ENCODE results near the gene C2orf92. TPM values are rescaled to one million over a fixed set of nuclear protein-coding genes. Genes with fewer than 3 reads are reported as not detected.

Gene C2orf92
- total RNA-seq, 1 donor, result 5.1 TPM

GRCh38 chr2:97726261-97727064 is 57.0 kb downstream of the C2orf92 start:
- DNase-seq (ENCODE audit: low read depth in 2 of 3, low spot score in 2 of 3), result no peak

- DNase-seq (ENCODE audit: low read depth in 2 of 3, low spot score in 2 of 3), result no peak
Observed at GRCh38 chr2:97727296-97727695, 57.8 kb downstream of the C2orf92 start.

DNA sequence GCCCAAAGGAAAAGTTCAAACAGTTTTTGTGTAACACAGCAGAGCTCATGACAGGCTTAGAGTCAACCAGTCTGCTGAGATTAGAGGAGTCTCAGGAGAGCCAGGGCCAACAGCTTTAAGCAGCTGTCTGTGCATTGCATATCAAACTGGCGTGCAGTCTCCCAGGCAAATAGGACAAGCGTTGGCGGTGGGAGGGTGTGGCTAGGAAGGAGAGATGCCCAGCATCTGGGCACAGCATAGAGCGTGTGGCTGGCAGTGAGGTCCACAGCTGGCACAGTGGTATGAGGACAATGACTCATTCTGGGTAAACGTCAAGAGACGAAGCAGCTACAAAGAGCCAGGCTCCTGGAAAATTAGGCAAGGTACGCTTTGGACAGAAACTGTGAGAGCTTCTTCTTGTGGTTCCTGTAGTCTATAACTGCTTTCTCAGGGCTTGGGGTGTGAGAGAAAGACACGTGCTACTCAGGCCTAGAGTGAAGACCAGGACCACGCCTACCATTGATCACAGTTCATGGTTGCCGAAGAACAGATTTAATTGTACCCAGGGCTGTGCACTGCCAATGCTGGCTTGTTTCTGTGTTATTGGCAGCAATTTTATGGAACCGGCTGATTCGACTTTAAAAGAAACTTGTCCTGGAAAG is 58.7 kb downstream of the C2orf92 start:
- peak in 1 of 3 donors; percentile 4 for DNase-seq (ENCODE audit: low read depth in 2 of 3, low spot score in 2 of 3)

DNA sequence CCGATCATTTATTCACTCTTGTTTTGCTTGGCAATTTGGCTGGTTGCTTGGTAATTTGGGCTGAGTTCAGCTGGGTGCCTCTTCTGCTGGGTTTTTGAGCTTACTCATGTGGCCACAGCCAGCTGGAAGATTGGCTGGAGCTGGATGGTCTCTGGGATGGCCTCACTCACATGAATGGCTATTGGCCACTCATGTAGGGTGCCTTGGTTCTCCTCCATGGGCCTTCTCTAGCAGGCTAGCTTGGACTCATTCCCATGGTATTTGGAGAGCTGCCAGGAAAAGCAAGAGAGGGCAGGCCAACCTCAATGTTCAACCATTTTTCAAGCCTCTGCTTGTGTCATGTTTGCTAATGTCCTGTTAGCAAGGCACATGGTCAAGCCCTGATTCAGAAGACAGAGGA is 60.7 kb downstream of the C2orf92 start:
- no peak for DNase-seq (ENCODE audit: low read depth in 2 of 3, low spot score in 2 of 3)

DNA sequence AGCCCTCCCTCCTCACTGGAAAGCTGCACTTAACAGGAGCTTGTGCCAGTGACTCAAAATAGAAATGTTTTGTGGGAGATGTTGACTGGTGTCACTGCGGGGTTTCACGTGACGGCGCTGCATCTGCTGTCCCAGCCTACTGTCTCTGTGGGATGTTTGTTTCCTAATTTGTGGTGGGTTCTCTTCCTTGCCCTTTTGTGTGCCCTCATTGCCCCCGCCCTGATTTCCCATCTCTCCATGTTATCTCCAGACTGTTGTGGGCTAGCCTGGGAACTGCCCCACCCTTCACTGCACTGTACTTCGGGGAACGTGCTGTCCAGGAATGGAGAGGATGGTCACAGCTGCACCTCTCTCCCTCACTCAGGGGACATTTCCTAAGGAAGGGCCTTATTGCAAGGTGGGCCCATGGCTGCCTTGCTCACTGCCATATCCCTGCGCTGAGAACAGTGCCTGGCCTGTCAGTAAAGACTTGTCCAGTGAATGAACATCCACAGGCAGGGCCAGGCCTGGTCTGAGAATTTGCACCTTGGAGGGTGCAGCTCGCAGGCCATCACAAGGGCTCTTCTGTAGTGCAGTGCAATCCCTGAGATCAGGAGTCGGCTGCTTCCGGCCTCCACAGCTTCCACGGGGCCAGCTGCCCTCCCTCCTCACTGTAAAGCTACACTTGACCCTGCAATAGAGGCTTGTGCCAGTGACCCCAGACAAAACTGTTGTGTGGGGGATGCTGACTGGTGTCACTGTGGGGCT is 61.9 kb downstream of the C2orf92 start:
- DNase-seq (ENCODE audit: low read depth in 2 of 3, low spot score in 2 of 3), result no peak

GRCh38 chr2:97732436-97733340 is 63.2 kb downstream of the C2orf92 start:
- DNase-seq (ENCODE audit: low read depth in 2 of 3, low spot score in 2 of 3), result no peak

DNA sequence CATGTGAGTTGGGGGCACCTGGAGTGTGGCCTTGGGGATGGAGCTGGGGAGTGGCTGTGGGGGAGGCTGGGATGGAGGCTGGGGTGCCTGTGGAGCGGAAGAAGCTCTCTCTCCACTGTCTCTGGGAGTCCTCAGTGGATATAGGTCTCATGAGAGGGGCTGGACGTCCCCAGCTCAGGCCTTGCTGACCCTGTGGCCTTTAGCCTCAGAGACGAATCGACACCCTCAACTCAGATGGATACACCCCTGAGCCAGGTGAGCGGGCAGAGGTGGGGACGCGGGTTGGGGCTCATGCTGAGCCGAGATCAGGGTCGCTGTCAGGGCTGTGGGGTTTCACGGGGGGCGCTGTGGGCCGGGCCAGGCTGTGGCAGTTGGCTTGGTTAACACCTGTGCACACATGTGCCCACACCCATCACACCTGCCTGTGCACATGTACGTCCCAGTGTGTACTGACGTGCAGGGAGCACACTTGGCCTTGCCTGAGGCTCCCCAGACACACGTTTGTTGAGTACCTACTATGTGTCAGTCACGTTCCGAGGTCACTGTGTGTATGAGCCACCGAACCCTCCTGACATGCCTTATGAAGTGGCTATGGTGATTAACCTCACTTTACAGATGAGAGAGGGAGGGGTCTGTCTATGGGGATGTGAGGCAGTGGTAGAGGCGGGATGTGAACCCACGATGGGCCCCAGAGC is 64.0 kb downstream of the C2orf92 start:
- no peak for DNase-seq (ENCODE audit: low read depth in 2 of 3, low spot score in 2 of 3)

DNA sequence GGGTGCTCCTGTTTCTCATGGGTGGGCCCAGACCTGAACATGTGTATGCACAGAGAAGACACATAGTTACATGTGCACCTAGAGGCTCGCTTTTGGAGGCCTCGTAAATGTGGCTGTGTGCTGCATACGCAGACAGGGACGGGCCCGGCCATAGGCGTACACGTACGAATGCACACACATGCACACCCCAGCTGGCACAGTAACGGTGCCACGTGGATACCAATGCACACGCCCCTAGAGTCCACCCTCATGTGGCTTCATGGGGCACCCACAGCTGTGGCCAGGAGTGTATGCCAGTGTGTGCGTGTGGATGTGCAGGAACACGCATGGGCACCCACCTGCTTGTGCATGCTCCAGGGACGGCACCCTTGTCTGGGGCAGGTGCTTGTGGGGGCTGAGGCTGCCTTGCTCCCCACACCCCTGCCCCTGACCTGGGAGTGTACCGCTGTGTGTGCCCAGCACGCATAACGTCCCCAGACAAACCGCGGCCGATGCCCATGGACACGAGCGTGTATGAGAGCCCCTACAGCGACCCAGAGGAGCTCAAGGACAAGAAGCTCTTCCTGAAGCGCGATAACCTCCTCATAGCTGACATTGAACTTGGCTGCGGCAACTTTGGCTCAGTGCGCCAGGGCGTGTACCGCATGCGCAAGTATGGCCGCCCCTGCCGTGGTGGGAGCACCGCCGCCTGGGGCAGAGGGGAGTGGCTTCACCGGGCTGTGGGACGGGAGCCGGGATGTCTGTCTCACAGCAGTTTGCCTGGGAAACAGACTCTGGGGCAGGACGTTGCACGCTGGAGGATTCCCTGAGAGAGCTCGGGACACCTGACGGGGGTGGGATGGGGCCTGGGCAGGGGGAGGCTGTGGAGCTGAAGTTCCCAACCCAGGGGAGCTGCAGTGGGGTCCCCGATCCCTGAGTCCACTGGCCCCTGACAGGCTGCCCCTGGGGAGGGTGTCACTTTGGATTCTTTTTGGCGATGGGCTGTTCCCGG is 64.8 kb downstream of the C2orf92 start:
- no peak for DNase-seq (ENCODE audit: low read depth in 2 of 3, low spot score in 2 of 3)

DNA sequence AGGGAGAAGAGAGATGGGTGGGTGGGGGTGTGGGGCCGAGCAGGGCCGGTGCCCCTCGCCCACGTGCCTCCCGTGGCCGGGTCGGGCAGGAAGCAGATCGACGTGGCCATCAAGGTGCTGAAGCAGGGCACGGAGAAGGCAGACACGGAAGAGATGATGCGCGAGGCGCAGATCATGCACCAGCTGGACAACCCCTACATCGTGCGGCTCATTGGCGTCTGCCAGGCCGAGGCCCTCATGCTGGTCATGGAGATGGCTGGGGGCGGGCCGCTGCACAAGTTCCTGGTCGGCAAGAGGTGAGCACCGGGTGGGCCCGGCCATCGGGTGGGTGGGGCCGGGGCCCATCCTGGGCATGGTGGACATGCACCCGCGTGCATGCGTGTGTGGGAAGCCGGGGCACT is 65.6 kb downstream of the C2orf92 start:
- no peak for DNase-seq (ENCODE audit: low read depth in 2 of 3, low spot score in 2 of 3)

DNA sequence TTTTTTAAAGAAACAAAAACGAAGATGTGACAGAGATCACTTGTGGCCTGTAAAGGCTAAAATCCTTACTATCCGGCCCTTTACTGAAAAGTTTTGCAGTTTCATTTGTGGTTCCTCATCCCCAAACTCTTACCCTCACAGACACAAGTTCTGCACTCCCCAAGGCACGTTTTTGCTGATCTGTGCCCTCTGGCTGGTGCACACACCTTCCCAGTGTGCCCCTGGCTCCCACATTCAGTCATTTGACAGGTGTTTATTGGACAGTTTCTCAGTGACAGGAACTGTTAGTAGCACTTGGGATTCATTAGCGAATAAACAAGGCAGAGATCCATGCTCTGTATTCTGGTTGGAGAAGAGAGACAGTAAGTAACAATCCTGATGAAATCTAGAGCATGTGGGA is 66.7 kb downstream of the C2orf92 start:
- DNase-seq (ENCODE audit: low read depth in 2 of 3, low spot score in 2 of 3), result no peak

GRCh38 chr2:97736608-97737330 is 67.3 kb downstream of the C2orf92 start:
- DNase-seq (ENCODE audit: low read depth in 2 of 3, low spot score in 2 of 3), result no peak

DNA sequence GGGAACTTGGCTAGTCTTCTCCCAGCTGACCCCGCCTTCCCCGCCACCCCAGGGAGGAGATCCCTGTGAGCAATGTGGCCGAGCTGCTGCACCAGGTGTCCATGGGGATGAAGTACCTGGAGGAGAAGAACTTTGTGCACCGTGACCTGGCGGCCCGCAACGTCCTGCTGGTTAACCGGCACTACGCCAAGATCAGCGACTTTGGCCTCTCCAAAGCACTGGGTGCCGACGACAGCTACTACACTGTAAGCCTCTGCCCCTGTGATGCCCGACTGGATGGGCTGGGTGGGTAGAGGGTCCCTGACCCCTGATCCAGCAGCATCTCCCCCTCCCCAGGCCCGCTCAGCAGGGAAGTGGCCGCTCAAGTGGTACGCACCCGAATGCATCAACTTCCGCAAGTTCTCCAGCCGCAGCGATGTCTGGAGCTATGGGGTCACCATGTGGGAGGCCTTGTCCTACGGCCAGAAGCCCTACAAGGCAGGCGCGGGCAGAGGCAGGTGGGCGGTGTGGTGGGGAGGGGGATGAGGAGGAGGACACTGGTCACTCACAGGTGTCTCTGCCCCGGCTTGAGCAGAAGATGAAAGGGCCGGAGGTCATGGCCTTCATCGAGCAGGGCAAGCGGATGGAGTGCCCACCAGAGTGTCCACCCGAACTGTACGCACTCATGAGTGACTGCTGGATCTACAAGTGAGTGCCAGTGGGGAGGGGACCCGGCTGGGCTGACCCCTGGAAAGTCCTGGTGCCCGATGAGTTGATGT is 68.1 kb downstream of the C2orf92 start:
- no peak for DNase-seq (ENCODE audit: low read depth in 2 of 3, low spot score in 2 of 3)

DNA sequence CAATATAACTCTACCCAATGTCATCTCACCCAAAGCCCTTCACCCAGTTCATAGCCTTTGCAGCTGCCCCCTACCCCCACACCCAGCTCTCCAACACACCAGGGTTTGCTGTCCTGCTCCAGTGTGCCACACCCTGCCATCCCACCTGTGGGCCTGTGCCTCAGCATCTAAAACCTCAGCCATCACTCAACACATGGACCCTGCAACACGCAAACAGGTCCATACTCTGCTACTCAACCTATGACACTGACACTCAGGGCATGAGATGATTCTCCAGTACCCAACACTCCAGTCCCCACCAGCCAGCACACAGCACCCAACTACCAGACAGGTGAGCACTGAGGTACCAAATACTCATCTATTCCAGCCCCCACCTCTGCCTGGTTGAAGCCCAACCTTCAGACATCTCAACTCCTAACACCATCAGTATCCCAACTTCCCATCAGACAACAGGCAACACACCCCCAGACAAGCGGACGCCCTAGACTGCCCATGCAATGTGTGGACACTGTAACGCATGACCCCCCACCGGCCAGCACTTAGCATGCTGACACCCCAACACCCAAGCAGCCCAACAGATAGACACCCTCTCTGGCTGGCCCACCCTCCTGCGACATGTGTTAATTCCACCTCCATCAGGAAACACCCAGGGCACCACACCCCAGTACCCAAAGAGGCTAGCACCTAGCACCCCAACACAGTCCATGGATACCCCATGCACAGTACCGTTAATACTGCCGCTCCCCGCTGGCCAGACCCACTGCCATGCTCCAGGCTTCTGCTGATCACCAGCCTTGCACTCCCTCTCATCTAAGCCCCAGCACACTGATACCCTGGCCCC is 68.9 kb downstream of the C2orf92 start:
- no peak for DNase-seq (ENCODE audit: low read depth in 2 of 3, low spot score in 2 of 3)

DNA sequence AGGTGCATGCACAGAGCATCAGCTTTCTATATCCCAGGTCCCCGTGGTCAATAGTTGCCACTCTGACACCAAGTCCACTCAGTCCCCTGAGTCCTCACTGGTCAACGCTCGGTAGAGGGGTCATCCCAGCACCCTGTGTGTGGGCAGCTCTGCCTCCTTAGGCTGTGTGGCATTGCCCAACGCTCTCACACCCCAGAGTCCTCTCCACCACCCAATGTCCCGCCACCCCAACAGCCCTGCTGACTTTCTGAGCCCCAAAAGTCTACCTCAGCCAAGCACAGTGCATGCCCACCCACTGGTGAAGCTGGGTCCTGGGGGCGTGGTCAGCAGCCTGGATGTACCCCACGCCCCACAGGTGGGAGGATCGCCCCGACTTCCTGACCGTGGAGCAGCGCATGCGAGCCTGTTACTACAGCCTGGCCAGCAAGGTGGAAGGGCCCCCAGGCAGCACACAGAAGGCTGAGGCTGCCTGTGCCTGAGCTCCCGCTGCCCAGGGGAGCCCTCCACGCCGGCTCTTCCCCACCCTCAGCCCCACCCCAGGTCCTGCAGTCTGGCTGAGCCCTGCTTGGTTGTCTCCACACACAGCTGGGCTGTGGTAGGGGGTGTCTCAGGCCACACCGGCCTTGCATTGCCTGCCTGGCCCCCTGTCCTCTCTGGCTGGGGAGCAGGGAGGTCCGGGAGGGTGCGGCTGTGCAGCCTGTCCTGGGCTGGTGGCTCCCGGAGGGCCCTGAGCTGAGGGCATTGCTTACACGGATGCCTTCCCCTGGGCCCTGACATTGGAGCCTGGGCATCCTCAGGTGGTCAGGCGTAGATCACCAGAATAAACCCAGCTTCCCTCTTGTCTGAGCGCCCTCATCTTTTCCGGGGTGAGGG is 69.7 kb downstream of the C2orf92 start:
- no peak for DNase-seq (ENCODE audit: low read depth in 2 of 3, low spot score in 2 of 3)

- no peak for DNase-seq (ENCODE audit: low read depth in 2 of 3, low spot score in 2 of 3)
Observed at GRCh38 chr2:97739893-97740245, 70.4 kb downstream of the C2orf92 start.

Measured in hematopoietic multipotent progenitor cell (in vitro differentiated cells).